K562 (cell line): Measurements from ENCODE around the gene VWF. TPM values are rescaled to one million over a fixed set of nuclear protein-coding genes. Genes with fewer than 3 reads are reported as not detected.

Experiments
- ATAC-seq: fragments of 200-7000 bp; cut with Tn5 transposase; 3 replicates; pipeline ENCODE4 v1.9.1; 2020; ENCODE audit warnings: moderate library complexity
- BruUV-seq: library from RNA; stranded (reverse); fragments of 400-500 nt; replicated peaks from 2 replicates; lab custom pipeline; 2021; lab: Mats Ljungman, UMichigan
- CTCF ChIA-PET: fragments of 300-600 bp; formaldehyde crosslinking; extraction: SDS; loops from one replicate; lab custom pipeline; 2021; ENCODE audit warnings: low intra/inter-chr PET ratio; lab: Yijun Ruan, JAX
- POLR2A ChIA-PET: fragments of 300-600, 350-650 bp; sonication (Branson Sonifier 250); formaldehyde crosslinking; extraction: SDS; loops from one replicate; lab custom pipeline; 2021; ENCODE audit warnings: antibody characterized with exemption, inconsistent platforms; lab: Yijun Ruan, JAX
- DNase-seq, 4 experiments: peaks; one replicate each; pipeline versions ENCODE4 v3.0.0 to v3.0.0-alpha.2; 2011 to 2018; ENCODE audit warnings: low spot score in 3 of 4, mixed read lengths in 3 of 4; ENCODE audit errors: extremely low read depth in 1 of 4
- FAIRE-seq: peaks from 2 replicates; lab custom pipeline; 2011; peaks lifted over from hg19 to GRCh38; lab: Jason Lieb, UNC
- H2AFZ ChIP-seq: 2 replicates; pipeline ENCODE4 v1.6.0; 2011; ENCODE audit warnings: low read depth, low read length, control low read depth, inconsistent platforms
- H3K27ac ChIP-seq: fragments of 200-600 bp; 3 replicates; pipeline ENCODE4 v1.8.0; 2011; ENCODE audit warnings: low read depth, mild to moderate bottlenecking, control low read depth, inconsistent platforms, low read length, moderate library complexity, mixed read lengths; ENCODE audit errors: extremely low read depth
- H3K27me3 ChIP-seq, 2 experiments: fragments of 300-600 bp in 1 of 2; 2 replicates in 1 of 2; 3 replicates in 1 of 2; pipeline versions ENCODE4 v1.6.0 to v1.8.0; 2011; ENCODE audit warnings: inconsistent platforms in 2 of 2, low read length in 2 of 2, mild to moderate bottlenecking in 1 of 2, mixed read lengths in 1 of 2, moderate library complexity in 1 of 2; ENCODE audit not compliant: control insufficient read depth in 2 of 2, insufficient read depth in 2 of 2
- H3K36me3 ChIP-seq: fragments of 300-600 bp; 3 replicates; pipeline ENCODE4 v1.8.0; 2011; ENCODE audit warnings: mild to moderate bottlenecking, low read length, inconsistent platforms; ENCODE audit not compliant: control insufficient read depth, insufficient read depth
- H3K4me1 ChIP-seq, 2 experiments: fragments of 200-600 bp in 1 of 2; replicated peaks in 1 of 2; 2 replicates in 1 of 2; 3 replicates in 1 of 2; pipeline versions ENCODE4 v1.5.1 to v1.8.0; 2011; ENCODE audit warnings: inconsistent platforms in 2 of 2, low read length in 2 of 2, mild to moderate bottlenecking in 1 of 2, mixed read lengths in 1 of 2, moderate library complexity in 1 of 2; ENCODE audit not compliant: control insufficient read depth in 2 of 2, insufficient read depth in 2 of 2
- H3K4me2 ChIP-seq: 2 replicates; pipeline ENCODE4 v1.6.1; 2011; ENCODE audit warnings: low read length, control low read depth, inconsistent platforms, mixed read lengths; ENCODE audit not compliant: insufficient read depth
- H3K4me3 ChIP-seq: fragments of 200-600 bp; sonication (generic), shearing (Covaris generic); 2 replicates; pipeline ENCODE4 v1.5.1; 2016; ENCODE audit warnings: control low read depth, inconsistent platforms
- H3K79me2 ChIP-seq: fragments of 200-600 bp; 3 replicates; pipeline ENCODE4 v1.8.0; 2011; ENCODE audit warnings: low read length, inconsistent platforms; ENCODE audit not compliant: control insufficient read depth, insufficient read depth
- H3K9ac ChIP-seq, 2 experiments: 2 replicates each; pipeline versions ENCODE4 v1.6.0 to v1.6.1; 2011; ENCODE audit warnings: low read depth in 2 of 2, low read length in 2 of 2, control low read depth in 1 of 2, inconsistent platforms in 1 of 2, mild to moderate bottlenecking in 1 of 2, mixed read lengths in 1 of 2; ENCODE audit not compliant: insufficient read depth in 1 of 2
- H3K9me1 ChIP-seq: one replicate; pipeline ENCODE4 v1.6.0; 2011; ENCODE audit warnings: inconsistent platforms, mild to moderate bottlenecking, low read length, moderate library complexity; ENCODE audit not compliant: control insufficient read depth, insufficient read depth
- H3K9me3 ChIP-seq: replicated peaks from 2 replicates; pipeline ENCODE4 v1.5.1; 2011; ENCODE audit warnings: low read depth, low read length, inconsistent platforms; ENCODE audit not compliant: control insufficient read depth, insufficient read depth
- H4K20me1 ChIP-seq: replicated peaks from 2 replicates; pipeline ENCODE4 v1.6.1; 2011; ENCODE audit warnings: low read length, inconsistent platforms, mixed read lengths; ENCODE audit not compliant: control insufficient read depth, insufficient read depth
- CREB3 ChIP-seq: fragments of 450-650 bp; conservative IDR thresholded peaks from 2 replicates; pipeline ENCODE4 v1.6.1; 2016; ENCODE audit warnings: missing genetic modification characterization, low read depth, mild to moderate bottlenecking, missing compliant biosample characterization, moderate library complexity
- FOXM1 ChIP-seq, 2 experiments: fragments of 450-650 bp in 1 of 2; sonication (generic) in 1 of 2; formaldehyde crosslinking in 1 of 2; IDR thresholded peaks; 2 replicates each; pipeline versions ENCODE4 v1.6.1 to v1.9.0; 2017 to 2022; ENCODE audit warnings: low read depth in 2 of 2, mild to moderate bottlenecking in 2 of 2, missing genetic modification reagents in 1 of 2, moderate library complexity in 1 of 2
- GMEB1 ChIP-seq: fragments of 250-450 bp; sonication (Bioruptor Pico); IDR thresholded peaks from 2 replicates; pipeline ENCODE4 v1.4.0; 2020; ENCODE audit warnings: mild to moderate bottlenecking
- HDGF ChIP-seq: fragments of 450-650 bp; IDR thresholded peaks from 2 replicates; pipeline ENCODE4 v1.6.1; 2016
- HMGN3 ChIP-seq: IDR thresholded peaks from 2 replicates; pipeline ENCODE4 v1.6.1; 2011; ENCODE audit warnings: borderline replicate concordance, low read depth, mild to moderate bottlenecking, mixed read lengths, low read length; ENCODE audit not compliant: insufficient read length; ENCODE audit errors: extremely low read depth
- MAFG ChIP-seq: fragments of 450-650 bp; conservative IDR thresholded peaks from 2 replicates; pipeline ENCODE4 v1.6.1; 2016; ENCODE audit warnings: missing genetic modification characterization, missing compliant biosample characterization
- NR2F6 ChIP-seq: fragments of 450-650 bp; formaldehyde crosslinking; IDR thresholded peaks from 2 replicates; pipeline ENCODE4 v1.4.0; 2020; ENCODE audit warnings: mild to moderate bottlenecking
- PBX2 ChIP-seq, 2 experiments: IDR thresholded peaks in 1 of 2; conservative IDR thresholded peaks in 1 of 2; 2 replicates each; pipeline ENCODE4 v1.6.1; 2016; ENCODE audit warnings: low read depth in 2 of 2, mild to moderate bottlenecking in 1 of 2, missing compliant biosample characterization in 1 of 2, missing genetic modification characterization in 1 of 2, moderate library complexity in 1 of 2
- SNIP1 ChIP-seq: fragments of 450-650 bp; IDR thresholded peaks from 2 replicates; pipeline ENCODE4 v1.7.1; 2017; ENCODE audit warnings: low read depth, mild to moderate bottlenecking
- ZBTB7A ChIP-seq: IDR thresholded peaks from 2 replicates; pipeline ENCODE4 v1.6.1; 2011; ENCODE audit warnings: low read depth, mild to moderate bottlenecking, low read length, moderate library complexity, borderline replicate concordance; ENCODE audit not compliant: control insufficient read depth
- ZNF445 ChIP-seq: fragments of 250-450 bp; sonication (Bioruptor Pico); IDR thresholded peaks from 2 replicates; pipeline ENCODE4 v1.4.0; 2020; ENCODE audit warnings: low read depth, mild to moderate bottlenecking, moderate library complexity
- ZNF592 ChIP-seq: fragments of 450-650 bp; IDR thresholded peaks from 2 replicates; pipeline ENCODE4 v1.6.1; 2017; ENCODE audit warnings: antibody characterized with exemption, mild to moderate bottlenecking
- WGBS: fragments of 100-300 bp; shearing (Covaris generic); methylation state at CpG from one replicate; pipeline ENCODE4 v1.1.6; 2016; ENCODE audit warnings: low coverage, mixed read lengths; ENCODE audit not compliant: insufficient coverage; ENCODE audit errors: missing lambda C conversion rate; 5-methylcytosine and 5-hydroxymethylcytosine counted together
- in situ Hi-C: fragments of 300-500 bp; cut with MboI; formaldehyde crosslinking; loops from 4 replicates; pipeline ENCODE4 v1.15.0; 2018; ENCODE audit warnings: inconsistent platforms, mixed read lengths
- intact Hi-C: fragments of 100-400 bp; cut with micrococcal nuclease; formaldehyde crosslinking; loops from 2 replicates; pipeline ENCODE4 v1.14.2; 2022
- polyA plus RNA-seq, 8 experiments: library from polyadenylated mRNA; depleted of rRNA in 4 of 8; stranded (reverse) in 5 of 8; unstranded in 3 of 8; fragments of >200 nt; fragmentation: Nextera tagmentation in 2 of 8; fragmentation: Illumina TruSeq in 1 of 8; extraction: Ambion mirVana in 2 of 8; extraction: Trizol in 1 of 8; gene quantifications; 2 replicates each; pipeline versions ENCODE4 v1.2.1 to v1.2.3, GENCODE V29; 2011 to 2014; ENCODE audit warnings: inconsistent platforms in 1 of 8, missing spikeins in 1 of 8
- total RNA-seq, 7 experiments: library from RNA; depleted of rRNA in 6 of 7; stranded (reverse); fragments of >200 nt in 6 of 7; fragmentation: Illumina TruSeq in 2 of 7; extraction: Trizol in 2 of 7; gene quantifications; 2 replicates each; pipeline versions ENCODE4 v1.2.1 to v1.2.3, GENCODE V29; 2011 to 2021; ENCODE audit warnings: low replicate concordance in 1 of 7

VWF gene
- total and polyA plus RNA-seq, 9 of the 15 experiments (the other 6 are each of a cell fraction or from before 2014, with no cell fraction given): 0.53 TPM; not detected in 8

GRCh38 chr12:6018265-6018664, 106.2 kb downstream of the VWF start:
- H4K20me1 ChIP-seq: no peaks in the 10 kb centered on the region
- no peak for ATAC-seq
- H3K9me3 ChIP-seq: no peaks in the 10 kb centered on the region
- ChIA-PET POLR2A (no interaction called here), CTCF (no interaction called here)
- no TSS peak for BruUV-seq
- H3K79me2 ChIP-seq: no peaks in the 10 kb centered on the region
- H3K4me1 ChIP-seq: no peaks in the 10 kb centered on the region
- DNase-seq: no peak
- H3K36me3 ChIP-seq: no peaks in the 10 kb centered on the region
- no peak overlapping the region for H3K27ac ChIP-seq
- H3K9ac ChIP-seq: no peak overlapping the region
- H3K4me3 ChIP-seq: no peak overlapping the region
- H3K27me3 ChIP-seq: peaks cover 0 to 15% of the 10 kb centered on the region in 2 experiments; a peak in 2 of 5 replicates
- FAIRE-seq: no peak
- H3K4me2 ChIP-seq: no peak overlapping the region
- in situ Hi-C loops (no loop called here), intact Hi-C loops (no loop called here)
- no peak overlapping the region for H2AFZ ChIP-seq
- no peaks in the 10 kb centered on the region for H3K9me1 ChIP-seq
- WGBS: 3% methylated on average over 8 of the region's 10 CpGs
- TF ChIP-seq FOXM1 (IDR thresholded peaks at IDR 0.05; ENCODE audit: low read depth) (no peak), FOXM1 (CRISPR knock-in tag; IDR thresholded peaks at IDR 0.05; ENCODE audit: low read depth) (no peak), GMEB1 (no peak), ZBTB7A (no peak), NR2F6 (CRISPR knock-in tag) (no peak), CREB3 (tag) (no peak), PBX2 (CRISPR knock-in tag; IDR thresholded peaks at IDR 0.05; ENCODE audit: low read depth) (no peak), PBX2 (tag; conservative IDR thresholded peaks at IDR 0.05; ENCODE audit: low read depth) (no peak), ZNF592 (no peak), SNIP1 (no peak), HMGN3 (no peak), HDGF (no peak), MAFG (tag) (no peak), ZNF445 (CRISPR knock-in tag) (no peak)
